GM10266 (cell line): ENCODE results near the gene BHLHE40.

Experiments
- DNase-seq: peaks from one replicate; pipeline ENCODE4 v3.0.0; 2012; ENCODE audit errors: extremely low spot score
- CTCF ChIP-seq: IDR thresholded peaks from 2 replicates; pipeline ENCODE4 v1.5.1; 2012; ENCODE audit warnings: mild to moderate bottlenecking, low read depth; ENCODE audit not compliant: control insufficient read depth, insufficient read depth; ENCODE audit errors: missing control alignments

Gene BHLHE40

GRCh38 chr3:5010706-5011554 is 31.7 kb downstream of the BHLHE40 start:
- no peak for DNase-seq
- TF ChIP-seq CTCF: no peak

- peak; percentile 71 for DNase-seq
- no peak for TF ChIP-seq CTCF
Observed at GRCh38 chr3:5011555-5012256, 32.5 kb downstream of the BHLHE40 start.

- DNase-seq: no peak
- no peak for TF ChIP-seq CTCF
Observed at GRCh38 chr3:5012367-5012766, 33.1 kb downstream of the BHLHE40 start.

GRCh38 chr3:5013021-5013906 is 34.0 kb downstream of the BHLHE40 start:
- no peak for DNase-seq
- no peak for TF ChIP-seq CTCF

GRCh38 chr3:5014391-5014790 is 35.2 kb downstream of the BHLHE40 start:
- TF ChIP-seq CTCF: no peak
- DNase-seq: no peak

GRCh38 chr3:5015056-5015455 is 35.8 kb downstream of the BHLHE40 start:
- no peak for DNase-seq
- no peak for TF ChIP-seq CTCF
